OCI-LY3 (cell line): ENCODE data around the gene LRCH3.
"Not testable (repeated sequence)": the region's sequence is repeated elsewhere in the genome, so short reads cannot be mapped to it uniquely, and the experiment has no call there.

ENCODE experiments used
- EZH2phosphoT487 ChIP-seq: fragments of 200-600 bp; shearing (Covaris generic); IDR thresholded peaks from 2 replicates; pipeline ENCODE4 v1.6.1; 2018; ENCODE audit warnings: antibody characterized with exemption, mixed run types, low read depth
- TF ChIP-seq, protein P1 (sequence below): fragments of 200-600, 300-600 bp; sonication (generic); IDR thresholded peaks from 2 replicates; pipeline ENCODE4 v1.5.1; 2014; ENCODE audit warnings: antibody characterized with exemption, low read length, low read depth

DNA sequence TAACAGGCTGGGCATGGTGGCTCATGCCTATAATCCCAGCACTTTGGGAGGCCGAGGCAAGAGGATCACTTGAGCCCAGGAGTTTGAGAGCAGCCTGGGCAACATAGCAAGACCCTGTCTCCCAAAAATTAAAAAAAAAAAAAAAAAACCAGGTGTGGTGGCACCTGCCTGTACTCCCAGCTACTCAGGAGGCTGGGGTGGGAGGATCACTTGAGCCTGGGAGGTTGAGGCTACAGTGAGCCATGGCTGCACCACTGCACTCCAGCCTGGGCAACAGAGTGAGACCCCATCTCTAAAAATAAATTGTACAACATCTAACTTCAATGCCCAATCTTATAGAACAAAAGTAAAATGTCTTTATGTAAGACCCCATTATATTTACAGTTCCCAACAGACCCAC lies 95.0 kb downstream of the LRCH3 start:
- TF ChIP-seq, protein P1, sequence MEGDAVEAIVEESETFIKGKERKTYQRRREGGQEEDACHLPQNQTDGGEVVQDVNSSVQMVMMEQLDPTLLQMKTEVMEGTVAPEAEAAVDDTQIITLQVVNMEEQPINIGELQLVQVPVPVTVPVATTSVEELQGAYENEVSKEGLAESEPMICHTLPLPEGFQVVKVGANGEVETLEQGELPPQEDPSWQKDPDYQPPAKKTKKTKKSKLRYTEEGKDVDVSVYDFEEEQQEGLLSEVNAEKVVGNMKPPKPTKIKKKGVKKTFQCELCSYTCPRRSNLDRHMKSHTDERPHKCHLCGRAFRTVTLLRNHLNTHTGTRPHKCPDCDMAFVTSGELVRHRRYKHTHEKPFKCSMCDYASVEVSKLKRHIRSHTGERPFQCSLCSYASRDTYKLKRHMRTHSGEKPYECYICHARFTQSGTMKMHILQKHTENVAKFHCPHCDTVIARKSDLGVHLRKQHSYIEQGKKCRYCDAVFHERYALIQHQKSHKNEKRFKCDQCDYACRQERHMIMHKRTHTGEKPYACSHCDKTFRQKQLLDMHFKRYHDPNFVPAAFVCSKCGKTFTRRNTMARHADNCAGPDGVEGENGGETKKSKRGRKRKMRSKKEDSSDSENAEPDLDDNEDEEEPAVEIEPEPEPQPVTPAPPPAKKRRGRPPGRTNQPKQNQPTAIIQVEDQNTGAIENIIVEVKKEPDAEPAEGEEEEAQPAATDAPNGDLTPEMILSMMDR, result not testable (repeated sequence)
- TF ChIP-seq EZH2phosphoT487, result not testable (repeated sequence)
